GM21447 (cell line): ENCODE data around the gene LECT2.

Source experiments
- ATAC-seq: cut with Tn5 transposase; IDR thresholded peaks from one replicate; pipeline ENCODE4 v1.9.1; 2021; ENCODE audit not compliant: unreplicated experiment

The LECT2 gene

GRCh38 chr5:135937245-135937911 is 17.4 kb downstream of the LECT2 start:
- no peak for ATAC-seq

GRCh38 chr5:135934939-135935338 is 19.8 kb downstream of the LECT2 start:
- no peak for ATAC-seq

GRCh38 chr5:135930949-135931295 is 23.9 kb downstream of the LECT2 start:
- no peak for ATAC-seq

- no peak for ATAC-seq
These were observed 24.5 kb downstream of the LECT2 start for GRCh38 chr5:135930029-135930948.

GRCh38 chr5:135921388-135921787 is 33.4 kb downstream of the LECT2 start:
- ATAC-seq: no peak

- no peak for ATAC-seq
These were observed 34.6 kb downstream of the LECT2 start for GRCh38 chr5:135920199-135920598.

- ATAC-seq: no peak
These were observed 38.0 kb downstream of the LECT2 start for GRCh38 chr5:135916638-135917263.

GRCh38 chr5:135915466-135916001 is 39.2 kb downstream of the LECT2 start:
- ATAC-seq: no peak

GRCh38 chr5:135913713-135914626 is 40.8 kb downstream of the LECT2 start:
- no peak for ATAC-seq

- no peak for ATAC-seq
These were observed 49.6 kb downstream of the LECT2 start for GRCh38 chr5:135905144-135905543.

- no peak for ATAC-seq
These were observed 53.1 kb downstream of the LECT2 start for GRCh38 chr5:135901633-135902032.

GRCh38 chr5:135900276-135900675 is 54.5 kb downstream of the LECT2 start:
- ATAC-seq: no peak

- no peak for ATAC-seq
These were observed 56.1 kb downstream of the LECT2 start for GRCh38 chr5:135898651-135899050.
